Right lobe of liver (tissue), 4 donors: Measurements from ENCODE around the gene DNAJC16.
A peak's percentile ranks its signal among the peaks of the same experiment; 100 is the strongest.

Experiments used
- POLR2A ChIP-seq: fragments of 450-650 bp; IDR thresholded peaks from one replicate; pipeline ENCODE4 v1.6.1; 2017; ENCODE audit warnings: antibody characterized with exemption, mild to moderate bottlenecking
- TF ChIP-seq, protein P1 (sequence below), 4 donors: fragments of 200-600 bp in 3 of 4; fragments of 450-650 bp in 1 of 4; IDR thresholded peaks; one replicate each; pipeline versions ENCODE4 v1.5.1 to v1.8.0; 2016 to 2022; ENCODE audit warnings: antibody characterized with exemption in 4 of 4, mild to moderate bottlenecking in 2 of 4
- donor health status: DM: no; HTN: no; CAD: no.
- donor health status: DM: no; HTN: no; CAD: no.
- donor health status: DM: no; HTN: yes; CAD: no.

DNA sequence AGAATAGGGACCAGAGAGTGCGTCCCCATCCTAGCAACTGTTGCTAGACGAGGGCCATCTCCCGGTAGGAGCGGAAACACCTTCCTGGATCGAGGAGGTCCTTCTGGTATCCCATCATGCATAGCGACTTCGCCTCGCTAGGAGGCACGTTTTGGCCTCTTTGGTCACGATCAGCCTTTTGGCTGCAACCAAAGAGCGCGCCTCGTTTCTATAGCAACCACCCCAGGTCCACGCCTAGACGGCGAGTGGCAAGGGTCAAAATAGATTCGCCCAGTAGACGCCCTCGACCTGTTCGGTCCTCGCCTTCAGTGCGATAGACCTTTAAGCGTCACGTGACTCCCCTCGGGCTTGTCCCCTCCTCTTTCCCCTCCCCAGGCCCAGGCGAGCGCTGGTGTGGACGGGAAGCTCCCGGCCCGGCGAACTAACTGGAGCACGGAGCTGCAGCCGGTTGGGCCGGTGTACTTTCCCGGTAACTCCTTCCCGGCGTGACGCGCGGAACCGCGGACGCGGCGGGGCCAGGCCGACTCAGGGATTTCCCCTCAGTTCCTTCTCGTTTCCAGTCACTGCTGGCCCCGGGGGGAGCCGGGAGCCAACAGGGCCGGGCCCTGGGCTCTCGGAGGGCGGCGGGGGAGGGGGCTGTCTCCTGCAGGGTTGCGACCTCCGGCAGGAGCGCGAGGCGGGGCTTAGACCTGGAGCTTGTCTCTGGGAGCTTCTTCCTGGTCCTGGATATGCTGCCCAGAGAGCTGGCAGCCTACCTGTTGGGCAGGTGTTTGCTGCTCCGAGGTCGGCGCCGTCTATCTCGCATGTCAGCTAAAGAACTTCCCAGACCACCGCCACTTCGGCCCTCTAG, at the start of gene DNAJC16:
- TF ChIP-seq, protein P1, sequence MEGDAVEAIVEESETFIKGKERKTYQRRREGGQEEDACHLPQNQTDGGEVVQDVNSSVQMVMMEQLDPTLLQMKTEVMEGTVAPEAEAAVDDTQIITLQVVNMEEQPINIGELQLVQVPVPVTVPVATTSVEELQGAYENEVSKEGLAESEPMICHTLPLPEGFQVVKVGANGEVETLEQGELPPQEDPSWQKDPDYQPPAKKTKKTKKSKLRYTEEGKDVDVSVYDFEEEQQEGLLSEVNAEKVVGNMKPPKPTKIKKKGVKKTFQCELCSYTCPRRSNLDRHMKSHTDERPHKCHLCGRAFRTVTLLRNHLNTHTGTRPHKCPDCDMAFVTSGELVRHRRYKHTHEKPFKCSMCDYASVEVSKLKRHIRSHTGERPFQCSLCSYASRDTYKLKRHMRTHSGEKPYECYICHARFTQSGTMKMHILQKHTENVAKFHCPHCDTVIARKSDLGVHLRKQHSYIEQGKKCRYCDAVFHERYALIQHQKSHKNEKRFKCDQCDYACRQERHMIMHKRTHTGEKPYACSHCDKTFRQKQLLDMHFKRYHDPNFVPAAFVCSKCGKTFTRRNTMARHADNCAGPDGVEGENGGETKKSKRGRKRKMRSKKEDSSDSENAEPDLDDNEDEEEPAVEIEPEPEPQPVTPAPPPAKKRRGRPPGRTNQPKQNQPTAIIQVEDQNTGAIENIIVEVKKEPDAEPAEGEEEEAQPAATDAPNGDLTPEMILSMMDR (IDR thresholded peaks at IDR 0.05): peak in 3 of 4 donors; percentile 18 to 36 (median 34)
- TF ChIP-seq POLR2A: peak; percentile 88
